HCT116 (cell line): ENCODE data around the gene ATL1.

Experiments
- CBX3 ChIP-seq: IDR thresholded peaks from 2 replicates; pipeline ENCODE4 v1.6.1; 2012; ENCODE audit warnings: low read depth
- CEBPB ChIP-seq: IDR thresholded peaks from 2 replicates; pipeline ENCODE4 v1.6.1; 2012; ENCODE audit warnings: low read depth
- CTCF ChIP-seq, 3 experiments: fragments of 200-600 bp in 1 of 3; sonication (generic) in 1 of 3; IDR thresholded peaks in 2 of 3; conservative IDR thresholded peaks in 1 of 3; 2 replicates each; pipeline ENCODE4 v1.5.1; 2012 to 2017; ENCODE audit warnings: low read depth in 2 of 3, low read length in 2 of 3, antibody characterized with exemption in 1 of 3, borderline replicate concordance in 1 of 3, control low read depth in 1 of 3, mild to moderate bottlenecking in 1 of 3, mixed read lengths in 1 of 3, mixed run types in 1 of 3, moderate library complexity in 1 of 3; ENCODE audit not compliant: insufficient read depth in 1 of 3
- EGR1 ChIP-seq: IDR thresholded peaks from 2 replicates; pipeline ENCODE4 v1.6.1; 2012; ENCODE audit warnings: low read depth
- EZH2phosphoT487 ChIP-seq: fragments of 200-600 bp; IDR thresholded peaks from 2 replicates; pipeline ENCODE4 v1.6.1; 2018; ENCODE audit warnings: antibody characterized with exemption, borderline replicate concordance
- FOSL1 ChIP-seq: IDR thresholded peaks from 2 replicates; pipeline ENCODE4 v1.6.1; 2012; ENCODE audit warnings: low read depth
- POLR2A ChIP-seq: IDR thresholded peaks from 2 replicates; pipeline ENCODE4 v1.7.0; 2011; ENCODE audit warnings: borderline replicate concordance; ENCODE audit not compliant: insufficient read depth, insufficient read length; ENCODE audit errors: extremely low read depth
- POLR2AphosphoS5 ChIP-seq: IDR thresholded peaks from 2 replicates; pipeline ENCODE4 v1.6.1; 2011; ENCODE audit warnings: mild to moderate bottlenecking, low read depth, low read length, moderate library complexity
- RAD21 ChIP-seq: IDR thresholded peaks from 2 replicates; pipeline ENCODE4 v1.6.1; 2012; ENCODE audit warnings: low read depth, mild to moderate bottlenecking
- REST ChIP-seq: IDR thresholded peaks from 2 replicates; pipeline ENCODE4 v1.6.1; 2012; ENCODE audit warnings: low read depth
- SP1 ChIP-seq: IDR thresholded peaks from 2 replicates; pipeline ENCODE4 v1.6.1; 2012; ENCODE audit warnings: low read depth
- TF ChIP-seq, protein P1 (sequence below): IDR thresholded peaks from 2 replicates; pipeline ENCODE4 v1.6.1; 2012

GRCh38 chr14:50590464-50590863 is 30.5 kb downstream of the ATL1 start:
- TF ChIP-seq CTCF (IDR thresholded peaks at IDR 0.05 in 2 of 3, conservative IDR thresholded peaks at IDR 0.05 in 1 of 3; ENCODE audit: borderline replicate concordance in 1 of 3, insufficient read depth in 1 of 3, low read depth in 2 of 3, low read length in 2 of 3) (no peak), CBX3 (no peak), RAD21 (no peak), SP1 (no peak), POLR2AphosphoS5 (no peak), POLR2A (no peak), EZH2phosphoT487 (no peak), REST (no peak), CEBPB (no peak), EGR1 (no peak), FOSL1 (no peak)
- TF ChIP-seq, protein P1, sequence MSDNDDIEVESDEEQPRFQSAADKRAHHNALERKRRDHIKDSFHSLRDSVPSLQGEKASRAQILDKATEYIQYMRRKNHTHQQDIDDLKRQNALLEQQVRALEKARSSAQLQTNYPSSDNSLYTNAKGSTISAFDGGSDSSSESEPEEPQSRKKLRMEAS, result no peak
